Uterus (tissue), 4 donors: ENCODE data around the gene SPEG. TPM values are rescaled to one million over a fixed set of nuclear protein-coding genes. Genes with fewer than 3 reads are reported as not detected.
"Not testable (repeated sequence)": the region's sequence is repeated elsewhere in the genome, so short reads cannot be mapped to it uniquely, and the experiment has no call there.

Source experiments
- DNase-seq, 2 donors: peaks; one replicate each; pipeline ENCODE4 v3.0.0-alpha.2; 2019 to 2020
- H3K27ac ChIP-seq, 2 donors: fragments of 200-600 bp; sonication (generic); 1 replicate in 1 of 2; 2 replicates in 1 of 2; pipeline ENCODE4 v1.5.1; 2016 to 2018
- H3K27me3 ChIP-seq, 2 donors: fragments of 200-600 bp; sonication (generic); one replicate each; pipeline ENCODE4 v1.5.1; 2018 to 2019; ENCODE audit warnings: control low read depth in 1 of 2
- H3K36me3 ChIP-seq, 2 donors: fragments of 200-600 bp; sonication (generic); one replicate each; pipeline ENCODE4 v1.5.1; 2019; ENCODE audit warnings: control low read depth in 1 of 2
- H3K4me1 ChIP-seq, 2 donors: fragments of 200-600 bp; sonication (generic); one replicate each; pipeline ENCODE4 v1.5.1; 2018 to 2019; ENCODE audit warnings: control low read depth in 1 of 2
- H3K4me3 ChIP-seq, 2 donors: fragments of 200-600 bp; sonication (generic); 1 replicate in 1 of 2; 2 replicates in 1 of 2; pipeline ENCODE4 v1.5.1; 2018 to 2019; ENCODE audit warnings: mild to moderate bottlenecking in 1 of 2
- H3K9me3 ChIP-seq, 2 donors: fragments of 200-600 bp; sonication (generic); one replicate each; pipeline ENCODE4 v1.5.1; 2019; ENCODE audit warnings: control low read depth in 1 of 2
- CTCF ChIP-seq, 4 experiments: fragments of 200-600 bp in 2 of 4; fragments of 450-650 bp in 2 of 4; sonication (generic) in 2 of 4; IDR thresholded peaks; one replicate each; pipeline ENCODE4 v1.5.1; 2016 to 2019; ENCODE audit warnings: antibody characterized with exemption in 4 of 4, mild to moderate bottlenecking in 2 of 4, moderate library complexity in 1 of 4
- POLR2A ChIP-seq, 2 donors: fragments of 450-650 bp; IDR thresholded peaks; one replicate each; pipeline ENCODE4 v1.6.1; 2016; ENCODE audit warnings: antibody characterized with exemption in 2 of 2, mild to moderate bottlenecking in 1 of 2, moderate library complexity in 1 of 2
- intact Hi-C: fragments of 100-400 bp; cut with DNase I; formaldehyde crosslinking; loops from one replicate; pipeline ENCODE4 v1.15.1; 2023; ENCODE audit warnings: low total_unique reads
- total RNA-seq, 4 donors: library from RNA; depleted of rRNA in 3 of 4; stranded (reverse); fragments of >200 nt in 3 of 4; gene quantifications; one replicate each; pipeline versions ENCODE4 v1.1.0 to v1.2.4, GENCODE V29; 2014 to 2023
- donor health status: DM: yes; HTN: yes; CAD: no.

The SPEG gene
- total RNA-seq, 4 donors from 2014 or later, result 22.9 to 318 (median 36.1) TPM

GRCh38 chr2:219404954-219405353 is 29.7 kb upstream of the SPEG start:
- no peaks in the 10 kb centered on the region for H3K36me3 ChIP-seq
- no peak for DNase-seq
- H3K27ac ChIP-seq, result peak overlapping the region; percentile 90 to 95
- intact Hi-C loops, result loop anchor here (5.0 kb wide), 1 partner anchor 127 kb away; no protein-coding TSS in a partner anchor
- H3K27me3 ChIP-seq, result no peaks in the 10 kb centered on the region
- TF ChIP-seq POLR2A (IDR thresholded peaks at IDR 0.05), result no peak
- H3K4me1 ChIP-seq, result peaks cover 0 to 4% of the 10 kb centered on the region in 2 donors
- H3K4me3 ChIP-seq, result no peak overlapping the region
- H3K9me3 ChIP-seq, result no peaks in the 10 kb centered on the region

DNA sequence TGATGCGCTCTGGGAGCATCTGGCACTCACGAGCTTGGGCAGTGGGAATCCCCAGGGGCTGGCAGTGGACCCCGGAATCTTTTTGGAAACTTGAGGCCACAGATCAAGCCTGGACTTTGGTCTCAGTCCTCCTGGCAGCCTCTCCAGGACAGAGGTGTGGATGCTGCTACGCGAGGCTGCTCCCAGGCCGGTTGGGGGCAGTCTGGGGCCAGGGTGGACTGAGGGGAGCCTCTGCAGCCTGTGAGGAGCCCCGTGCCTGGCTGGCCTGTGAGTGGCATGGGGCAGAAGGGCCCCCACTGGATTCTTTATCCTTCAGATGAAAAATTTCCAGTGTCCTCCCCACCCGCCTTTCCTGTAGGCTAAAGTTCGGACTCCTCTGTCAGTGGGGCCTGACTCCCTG is 29.2 kb upstream of the SPEG start:
- intact Hi-C loops, result no loop called here
- peak; percentile 34 to 54 (median 50) for TF ChIP-seq CTCF (IDR thresholded peaks at IDR 0.05)
- TF ChIP-seq POLR2A (IDR thresholded peaks at IDR 0.05), result no peak
- DNase-seq, result peak in 1 of 2 donors; percentile 81
- Histone ChIP-seq H3K27ac (peak overlapping the region; percentile 90 to 95), H3K27me3 (no peaks in the 10 kb centered on the region), H3K4me3 (no peak overlapping the region), H3K9me3 (no peaks in the 10 kb centered on the region), H3K4me1 (peaks cover 0 to 4% of the 10 kb centered on the region in 2 donors), H3K36me3 (no peaks in the 10 kb centered on the region)

DNA sequence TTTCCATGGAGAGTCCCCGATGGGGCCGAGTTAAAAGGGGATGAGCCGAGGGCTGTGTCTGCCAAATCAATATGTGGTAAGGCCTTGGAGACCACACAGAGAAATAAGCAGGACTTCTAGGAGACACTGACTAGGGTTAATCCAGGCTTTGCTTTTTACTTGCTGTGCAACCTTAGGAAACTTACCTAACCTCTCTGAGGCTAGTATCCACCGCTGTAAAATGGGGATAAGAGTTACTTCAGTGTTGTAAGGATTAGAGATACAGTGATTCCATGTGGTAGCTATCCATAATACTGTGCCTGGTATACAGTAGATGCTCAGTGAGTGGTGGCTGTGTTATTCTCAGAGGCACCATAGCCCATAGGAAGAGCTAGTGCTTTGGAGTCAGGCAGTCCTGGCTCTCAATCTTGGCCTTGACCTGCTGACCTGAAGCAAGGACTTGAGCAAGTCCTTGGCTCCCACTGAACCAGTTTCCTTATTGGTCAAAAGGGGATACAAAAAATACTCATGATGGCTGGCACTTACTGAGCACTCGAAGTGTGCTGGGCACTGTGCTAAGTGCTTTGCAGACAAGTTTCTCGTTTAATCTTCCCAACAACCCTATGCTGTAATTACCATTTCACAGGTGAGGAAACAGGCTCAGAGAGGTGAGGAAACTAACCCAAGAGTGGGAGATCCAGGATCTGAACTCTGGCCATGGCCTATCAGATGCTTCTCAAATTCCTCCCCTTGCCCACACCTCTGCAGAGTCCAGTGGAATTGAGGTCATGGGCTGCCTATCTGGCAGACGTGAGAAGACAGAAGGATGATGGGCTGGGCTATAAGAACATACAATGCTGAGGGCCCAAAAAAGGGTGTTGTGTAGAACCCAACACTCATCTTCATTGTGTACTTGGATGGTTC is 28.4 kb upstream of the SPEG start:
- Histone ChIP-seq H3K36me3 (no peaks in the 10 kb centered on the region), H3K4me3 (no peak overlapping the region), H3K4me1 (peaks cover 0 to 4% of the 10 kb centered on the region in 2 donors), H3K27me3 (no peaks in the 10 kb centered on the region), H3K9me3 (no peaks in the 10 kb centered on the region), H3K27ac (peak overlapping the region; percentile 90 to 95)
- no peak for DNase-seq
- no peak for TF ChIP-seq CTCF (IDR thresholded peaks at IDR 0.05)
- no peak for TF ChIP-seq POLR2A (IDR thresholded peaks at IDR 0.05)
- intact Hi-C loops, result no loop called here

DNA sequence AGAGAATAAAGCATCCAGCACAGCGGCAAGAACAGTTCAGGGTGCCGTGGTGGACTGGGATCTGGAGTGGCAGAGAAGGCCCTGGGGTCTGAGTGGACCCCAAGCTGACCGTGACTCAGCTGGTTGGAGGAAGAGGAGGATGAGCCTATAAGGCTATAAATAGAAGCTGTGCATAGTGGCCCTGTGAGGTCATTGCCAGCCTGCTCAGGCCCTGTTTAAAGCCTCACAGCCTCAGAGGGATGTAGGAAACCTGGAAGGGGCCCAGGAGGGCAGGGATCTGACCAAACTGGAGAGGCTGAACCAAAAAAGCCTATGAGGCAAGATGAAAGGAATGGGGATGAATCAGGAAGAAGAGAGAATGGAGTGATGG is 27.8 kb upstream of the SPEG start:
- Histone ChIP-seq H3K4me1 (peaks cover 0 to 4% of the 10 kb centered on the region in 2 donors), H3K36me3 (no peaks in the 10 kb centered on the region), H3K27ac (peak overlapping the region; percentile 90 to 95), H3K9me3 (no peaks in the 10 kb centered on the region), H3K27me3 (no peaks in the 10 kb centered on the region), H3K4me3 (no peak overlapping the region)
- TF ChIP-seq CTCF (IDR thresholded peaks at IDR 0.05) (no peak), POLR2A (IDR thresholded peaks at IDR 0.05) (no peak)
- intact Hi-C loops, result no loop called here
- peak; percentile 82 to 93 for DNase-seq

GRCh38 chr2:219407343-219407742 is 27.3 kb upstream of the SPEG start:
- intact Hi-C loops, DNase-seq, H3K36me3 ChIP-seq, H3K4me3 ChIP-seq, H3K27me3 ChIP-seq, H3K4me1 ChIP-seq, H3K9me3 ChIP-seq: not testable (repeated sequence)
- peak overlapping the region; percentile 90 to 95 for H3K27ac ChIP-seq

GRCh38 chr2:219408204-219408603 is 26.4 kb upstream of the SPEG start:
- H3K27ac ChIP-seq, result peak overlapping the region; percentile 90 to 95
- H3K4me1 ChIP-seq, result no peaks in the 10 kb centered on the region
- TF ChIP-seq POLR2A (IDR thresholded peaks at IDR 0.05), result no peak
- no peak for TF ChIP-seq CTCF (IDR thresholded peaks at IDR 0.05)
- H3K4me3 ChIP-seq, result no peak overlapping the region
- no peaks in the 10 kb centered on the region for H3K9me3 ChIP-seq
- no peak for DNase-seq
- intact Hi-C loops, result no loop called here
- no peaks in the 10 kb centered on the region for H3K36me3 ChIP-seq
- H3K27me3 ChIP-seq, result no peaks in the 10 kb centered on the region
